GM21515 (cell line): ENCODE measurements around the gene TCF7L2.

Experiments used
- ATAC-seq: cut with Tn5 transposase; IDR thresholded peaks from one replicate; pipeline ENCODE4 v1.9.1; 2021; ENCODE audit not compliant: unreplicated experiment

Gene TCF7L2

DNA sequence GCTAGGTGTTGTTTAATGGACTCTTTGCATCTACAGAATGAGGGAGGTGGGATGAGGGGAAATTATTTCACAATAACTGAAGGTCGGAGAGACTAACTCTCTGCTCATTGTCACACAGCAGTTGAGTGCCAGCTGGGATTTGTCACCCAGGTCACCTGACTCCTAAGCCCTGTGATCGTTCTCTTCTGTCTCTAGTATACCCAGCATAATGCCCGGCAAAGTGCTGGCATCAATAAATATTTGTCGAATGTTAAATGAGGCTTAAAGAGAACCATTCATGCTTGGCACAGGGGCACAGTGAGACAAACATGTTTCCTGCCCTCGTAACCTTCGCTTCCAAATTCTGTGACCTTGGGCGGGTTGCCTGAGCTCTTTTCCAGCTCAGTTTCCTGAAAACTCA lies 70.8 kb downstream of the TCF7L2 start:
- ATAC-seq, result no peak

DNA sequence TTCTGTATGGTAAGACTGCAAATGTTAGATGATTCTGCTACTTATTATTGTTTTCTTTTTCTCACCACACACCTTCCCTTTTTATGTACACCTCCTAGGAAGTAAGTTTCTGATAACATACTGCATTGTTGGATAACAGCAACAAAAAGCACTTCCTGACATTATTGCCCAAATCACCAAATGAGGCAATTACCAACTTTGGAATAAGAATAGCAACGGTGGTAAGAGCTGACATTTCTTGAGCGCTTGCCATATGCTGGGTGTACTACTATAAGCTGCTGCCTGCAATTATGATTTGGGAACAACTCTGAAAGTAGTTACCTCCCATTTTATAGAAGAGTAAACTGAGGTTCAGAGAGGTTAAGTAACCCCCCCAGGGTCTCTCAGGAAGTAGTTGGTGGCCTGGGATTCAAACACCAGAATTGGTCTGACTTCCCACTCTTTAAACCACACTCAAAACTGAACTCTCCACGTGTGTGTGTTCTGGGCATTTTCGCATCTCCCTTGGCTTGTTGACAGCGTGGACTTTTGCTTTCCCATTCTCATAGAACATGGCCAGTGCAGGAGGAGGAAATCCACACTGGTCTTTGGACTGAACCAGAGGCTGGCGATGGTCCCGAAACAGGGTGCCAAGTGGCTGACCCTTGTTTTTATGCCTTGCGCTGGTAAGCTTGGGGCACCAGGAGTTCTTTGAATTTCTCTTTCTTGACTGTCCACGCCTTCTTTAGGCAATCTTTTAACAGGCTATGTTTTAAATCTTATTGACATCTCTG lies 71.4 kb downstream of the TCF7L2 start:
- no peak for ATAC-seq

DNA sequence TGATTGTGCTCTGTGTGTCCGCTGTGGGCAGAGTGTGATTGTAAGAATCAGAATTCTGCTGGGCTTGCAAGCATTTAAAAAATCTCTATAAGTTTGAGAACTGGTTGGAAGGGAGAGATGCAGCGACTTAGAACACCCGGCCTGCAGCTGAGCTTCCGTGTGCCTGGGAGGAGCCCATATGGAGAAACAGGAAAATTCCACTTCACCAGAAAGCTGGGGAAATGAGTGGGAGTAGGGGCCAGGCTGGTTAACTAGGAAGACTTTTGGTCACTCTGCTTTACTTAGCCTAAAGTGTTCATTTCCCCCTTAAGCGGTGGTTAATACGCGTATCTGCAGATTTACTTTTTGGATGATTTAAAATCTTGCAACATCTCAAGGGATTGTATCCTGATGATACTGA lies 72.2 kb downstream of the TCF7L2 start:
- no peak for ATAC-seq

GRCh38 chr10:113023017-113023416 lies 73.0 kb downstream of the TCF7L2 start:
- ATAC-seq, result no peak

- ATAC-seq, result no peak
These were observed 74.9 kb downstream of the TCF7L2 start for GRCh38 chr10:113024930-113025329.

DNA sequence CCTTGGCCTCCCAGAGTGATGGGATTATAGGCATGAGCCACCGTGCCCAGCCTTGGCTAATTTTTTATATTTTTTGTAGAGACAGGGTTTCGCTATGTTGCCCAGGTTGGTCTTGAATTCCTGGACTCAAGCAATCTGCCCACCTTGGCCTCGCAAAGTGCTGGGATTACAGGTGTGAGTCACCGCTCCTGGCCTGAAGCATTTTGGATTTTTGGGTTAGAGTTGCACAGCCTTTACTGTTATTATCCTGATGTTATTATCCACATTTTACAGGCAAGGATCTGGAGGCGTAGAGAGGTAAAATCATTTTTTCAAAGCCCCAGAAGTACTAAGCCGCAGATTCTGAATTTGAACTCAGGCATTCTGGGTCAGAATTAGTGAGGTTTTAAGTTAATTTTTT lies 75.4 kb downstream of the TCF7L2 start:
- ATAC-seq, result no peak

GRCh38 chr10:113026679-113027078 lies 76.6 kb downstream of the TCF7L2 start:
- ATAC-seq, result no peak

DNA sequence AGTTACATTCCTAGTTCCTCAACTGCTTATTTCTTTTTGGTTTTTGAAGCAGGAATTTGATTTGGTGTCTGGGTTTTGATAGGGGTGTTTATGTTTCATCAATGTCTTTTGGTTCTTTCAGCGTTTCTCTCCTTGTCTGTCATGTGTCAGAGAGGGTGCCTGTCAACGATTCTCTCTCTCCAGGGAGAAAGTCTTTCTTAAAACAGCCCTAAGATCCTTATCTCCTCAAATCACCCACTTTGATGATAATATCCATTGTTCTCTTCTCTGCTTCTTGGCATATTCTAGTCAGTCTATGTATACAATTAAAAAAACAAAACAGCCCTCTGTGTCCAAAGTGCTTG lies 77.2 kb downstream of the TCF7L2 start:
- no peak for ATAC-seq

DNA sequence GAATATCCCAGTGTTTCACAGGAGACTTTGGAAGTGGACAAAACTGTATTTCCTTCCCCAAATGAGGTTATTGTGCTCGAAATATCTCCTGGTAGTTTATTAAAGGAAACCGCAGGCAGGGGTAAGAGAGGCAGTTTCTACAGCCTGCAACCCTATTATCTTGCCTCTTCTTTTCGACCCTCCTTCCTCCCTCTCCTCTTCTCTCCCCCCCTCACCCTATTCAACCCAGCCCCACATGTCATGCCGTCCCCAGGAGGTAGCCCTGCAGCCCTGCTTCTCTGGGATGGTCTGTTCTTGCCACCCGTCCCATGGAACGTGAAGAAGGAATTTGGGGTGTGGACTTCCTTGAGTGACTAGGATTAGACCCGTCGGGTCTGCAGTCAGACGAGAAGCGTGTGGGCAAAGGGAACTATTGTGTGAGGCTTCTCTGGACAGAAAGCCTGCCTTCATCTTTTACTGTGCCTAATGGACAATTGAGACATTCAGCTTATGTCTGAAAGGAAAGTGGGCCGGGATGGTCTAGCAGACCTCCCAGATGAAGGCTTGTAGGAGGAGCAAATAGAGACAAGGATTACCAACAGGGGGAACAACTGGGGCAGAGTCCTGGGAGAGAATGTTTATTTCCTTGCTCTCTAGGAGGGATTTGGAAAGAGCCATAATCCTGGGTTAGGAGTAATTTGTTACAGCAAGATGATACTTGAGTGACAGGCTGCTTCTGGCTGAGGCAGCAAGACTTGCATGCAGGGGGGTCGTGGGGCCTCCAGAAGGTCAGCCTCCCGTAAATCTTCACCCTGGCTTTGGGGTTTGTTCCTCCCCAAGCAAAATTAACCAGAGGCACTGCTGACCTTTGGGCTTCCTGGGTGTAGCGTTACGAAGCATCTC lies 77.8 kb downstream of the TCF7L2 start:
- no peak for ATAC-seq

GRCh38 chr10:113028456-113029440 lies 78.7 kb downstream of the TCF7L2 start:
- no peak for ATAC-seq

DNA sequence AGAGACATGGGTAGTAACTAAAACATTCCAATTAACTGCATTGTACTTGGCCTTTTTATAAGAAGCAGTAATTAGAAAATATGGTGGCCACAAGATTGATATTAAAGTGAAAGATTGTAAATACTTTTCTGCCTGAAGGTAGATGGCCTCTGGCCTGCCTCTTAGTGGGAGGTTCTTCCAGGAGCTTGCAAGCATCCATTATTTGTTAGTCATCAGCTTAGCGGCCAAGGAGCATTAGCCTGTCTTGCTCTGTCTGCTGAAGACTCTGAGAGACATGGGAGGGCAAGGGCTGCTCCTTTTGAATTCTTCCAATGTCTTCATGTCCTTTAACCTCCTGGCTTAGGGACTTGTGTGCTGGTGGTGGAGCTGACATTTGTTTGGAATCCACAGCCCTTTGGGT lies 80.4 kb downstream of the TCF7L2 start:
- ATAC-seq, result no peak

- no peak for ATAC-seq
These were observed 81.1 kb downstream of the TCF7L2 start for GRCh38 chr10:113031147-113031546.

- no peak for ATAC-seq
These were observed 83.9 kb downstream of the TCF7L2 start for GRCh38 chr10:113033991-113034390.

DNA sequence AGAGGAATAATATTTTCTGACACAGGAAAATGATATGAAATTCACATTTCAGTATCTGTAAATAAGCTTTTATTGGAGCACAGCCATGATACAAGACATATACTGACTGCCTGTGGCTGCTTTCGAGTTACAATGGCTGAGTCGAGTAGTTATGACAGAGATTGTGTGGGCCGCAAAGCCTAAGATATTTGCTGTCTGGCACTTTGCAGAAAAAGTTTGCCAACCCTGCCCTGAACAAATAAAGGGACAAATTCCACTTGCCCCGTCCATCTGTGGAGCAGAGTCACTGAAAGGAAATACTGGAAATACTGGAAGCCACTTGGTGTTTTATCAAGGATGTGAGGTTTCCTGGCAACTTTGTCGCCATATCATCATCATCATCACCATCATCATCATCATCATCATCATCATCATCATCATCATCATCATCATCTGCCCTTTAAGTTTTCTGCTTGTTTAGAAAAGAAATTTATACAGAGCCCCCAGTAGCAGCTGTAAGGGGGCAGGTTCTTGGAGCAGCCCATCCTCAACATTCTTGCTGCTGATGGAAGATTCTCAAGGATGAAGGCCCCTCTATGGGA lies 85.8 kb downstream of the TCF7L2 start:
- ATAC-seq, result no peak

DNA sequence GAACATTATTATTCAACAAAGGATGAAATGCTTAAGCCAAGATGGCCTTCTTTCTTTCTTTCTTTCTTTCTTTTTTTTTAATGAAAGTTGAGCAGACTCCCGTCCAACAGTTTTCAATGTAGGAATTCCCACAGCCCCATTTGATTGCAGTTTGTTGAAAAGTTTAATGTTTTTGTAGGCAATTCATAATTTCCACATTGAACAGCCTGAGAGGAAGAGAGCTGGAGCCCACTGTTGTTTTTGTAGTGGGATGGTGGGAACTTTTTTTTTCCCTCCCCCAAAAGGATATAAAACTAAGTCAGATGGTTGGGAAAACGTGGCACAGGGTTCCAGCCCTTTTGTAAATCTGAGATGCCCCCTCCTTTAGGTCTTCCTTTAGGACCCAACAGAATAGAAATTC lies 86.6 kb downstream of the TCF7L2 start:
- no peak for ATAC-seq

DNA sequence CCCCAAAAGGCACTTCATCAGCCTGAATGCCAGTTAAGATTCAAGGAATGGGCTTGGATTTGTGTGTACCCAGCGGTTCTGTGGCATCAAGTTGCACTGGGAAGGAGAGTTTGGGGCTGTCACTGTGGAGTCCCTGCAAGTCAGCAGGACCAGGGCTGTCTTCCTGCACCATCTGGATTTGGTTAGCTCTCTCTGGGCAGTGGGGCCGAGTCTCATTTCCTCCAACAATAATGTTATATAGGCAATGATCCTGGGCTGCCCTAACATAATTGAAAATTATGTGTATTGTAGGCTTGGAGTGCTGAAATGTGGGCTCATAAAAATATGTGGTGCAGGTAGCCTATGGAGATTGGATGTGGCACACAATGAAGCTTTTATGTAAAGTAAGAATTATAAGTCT lies 87.2 kb downstream of the TCF7L2 start:
- no peak for ATAC-seq

DNA sequence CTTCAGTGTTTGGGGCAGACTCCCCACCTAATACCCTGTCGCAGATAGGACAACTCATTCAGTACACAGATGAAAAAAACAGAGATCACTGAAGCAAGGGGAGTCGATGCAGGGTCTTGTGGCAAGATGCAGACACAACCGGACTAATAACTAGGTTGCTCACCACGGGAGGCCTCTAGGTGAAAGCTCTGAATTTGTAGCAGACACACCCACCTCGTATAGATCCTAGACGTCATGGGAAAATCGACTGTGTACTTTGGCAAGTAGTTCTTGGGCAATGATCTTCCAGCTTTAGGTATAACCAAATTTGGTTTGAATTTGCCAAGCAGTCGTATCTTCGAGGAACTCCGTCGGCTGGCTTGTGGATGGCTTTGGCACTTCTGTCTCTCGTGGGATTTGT lies 88.1 kb downstream of the TCF7L2 start:
- ATAC-seq, result no peak

DNA sequence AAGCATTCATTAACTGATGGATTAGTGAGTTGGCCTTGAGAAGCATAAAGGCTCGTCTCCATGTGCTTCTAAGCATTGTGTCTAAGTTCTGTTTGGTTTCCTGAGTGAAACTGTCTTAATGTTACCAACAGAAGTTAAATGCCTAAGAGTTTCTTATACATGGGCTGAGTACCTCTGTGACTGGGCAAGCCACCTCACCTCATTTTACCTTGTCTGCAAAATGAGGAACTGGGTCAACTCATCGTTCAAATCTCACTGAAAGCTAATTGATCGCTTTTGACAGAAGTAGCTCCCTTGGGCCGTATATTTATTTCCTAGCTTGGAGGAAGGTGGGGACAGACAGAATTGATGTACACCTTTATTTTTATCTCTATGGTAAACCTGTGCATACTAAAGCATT lies 88.9 kb downstream of the TCF7L2 start:
- ATAC-seq, result no peak

- ATAC-seq, result no peak
These were observed 91.3 kb downstream of the TCF7L2 start for GRCh38 chr10:113041324-113041723.

GRCh38 chr10:113041841-113042750 lies 92.0 kb downstream of the TCF7L2 start:
- ATAC-seq, result no peak
